Hippocampal formation (tissue), 2 donors: Measurements from ENCODE around the gene ATP6V0B.
A peak's percentile ranks its signal among the peaks of the same experiment; 100 is the strongest.

Source experiments
- DNase-seq, 2 donors: peaks; one replicate each; lab custom pipeline; 2025; lab: John Stamatoyannopoulos, UW

The ATP6V0B gene

DNA sequence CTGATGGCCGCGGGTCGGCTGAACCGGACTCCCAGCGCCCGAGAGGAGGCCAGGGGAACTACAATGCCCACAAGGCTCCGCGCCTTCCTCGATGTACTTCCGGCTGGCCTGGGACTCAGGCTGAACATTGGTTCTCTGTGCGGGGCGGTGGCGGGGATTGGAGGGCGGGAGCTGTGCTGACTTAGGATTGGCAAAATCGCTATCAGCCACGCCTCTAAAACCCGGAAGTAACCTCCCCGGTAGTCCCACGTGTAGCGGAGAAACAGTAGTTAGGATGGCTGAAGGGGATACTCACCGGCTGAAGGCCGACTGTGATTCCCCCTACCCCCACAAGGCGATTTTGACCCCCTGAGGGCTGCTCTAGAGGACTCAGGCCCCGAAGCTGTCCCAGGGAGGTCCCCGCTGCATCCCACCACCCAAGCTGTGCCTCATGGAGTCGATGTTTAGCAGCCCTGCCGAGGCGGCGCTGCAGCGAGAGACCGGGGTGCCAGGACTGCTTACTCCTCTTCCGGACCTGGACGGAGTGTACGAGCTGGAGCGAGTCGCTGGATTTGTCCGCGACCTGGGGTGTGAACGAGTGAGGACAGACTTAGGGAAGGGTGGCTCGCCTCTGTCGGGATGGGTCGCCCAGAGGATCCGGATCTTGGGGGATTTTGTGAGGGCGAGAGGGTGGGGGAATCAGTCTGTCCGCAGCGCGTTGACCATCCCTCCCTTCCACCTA lies 4.9 kb upstream of the ATP6V0B start, which contains the start of gene DPH2:
Gene DPH2 (plus strand): TSS at position 265 of the 721 bp plus-strand sequence. CDS start 166 bp downstream, at position 431.
- peak; percentile 96 to 98 for DNase-seq

DNA sequence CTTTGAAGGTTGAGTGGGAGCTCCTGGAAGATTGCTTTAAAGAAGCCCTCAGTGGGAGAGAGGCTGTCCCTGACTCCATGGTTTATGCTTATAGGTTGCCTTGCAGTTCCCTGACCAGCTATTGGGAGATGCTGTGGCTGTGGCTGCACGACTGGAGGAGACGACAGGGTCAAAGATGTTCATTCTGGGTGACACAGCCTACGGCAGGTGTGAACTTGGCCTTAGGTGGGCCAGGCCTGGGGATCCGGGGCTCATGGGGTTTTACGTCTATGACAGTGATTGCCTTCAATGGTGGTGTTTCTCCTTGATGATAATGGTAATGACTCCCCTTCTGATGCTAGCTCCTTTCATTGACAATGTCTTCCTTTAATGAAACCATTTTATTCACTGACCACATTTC lies 4.3 kb upstream of the ATP6V0B start:
- no peak for DNase-seq

DNA sequence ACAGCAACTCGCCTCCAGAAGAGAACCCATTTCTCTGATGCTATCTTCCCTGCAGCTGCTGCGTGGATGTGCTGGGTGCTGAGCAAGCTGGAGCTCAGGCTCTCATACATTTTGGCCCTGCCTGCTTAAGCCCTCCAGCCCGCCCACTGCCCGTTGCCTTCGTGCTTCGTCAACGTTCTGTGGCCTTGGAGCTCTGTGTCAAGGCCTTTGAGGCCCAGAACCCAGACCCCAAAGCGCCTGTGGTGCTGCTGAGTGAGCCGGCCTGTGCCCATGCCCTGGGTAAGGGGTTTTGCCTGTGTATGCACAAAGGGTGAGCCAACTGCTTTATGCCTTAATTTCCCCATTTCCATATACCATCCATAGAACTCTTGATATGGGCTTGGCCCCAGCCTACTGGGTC lies 3.8 kb upstream of the ATP6V0B start:
- DNase-seq: no peak

DNA sequence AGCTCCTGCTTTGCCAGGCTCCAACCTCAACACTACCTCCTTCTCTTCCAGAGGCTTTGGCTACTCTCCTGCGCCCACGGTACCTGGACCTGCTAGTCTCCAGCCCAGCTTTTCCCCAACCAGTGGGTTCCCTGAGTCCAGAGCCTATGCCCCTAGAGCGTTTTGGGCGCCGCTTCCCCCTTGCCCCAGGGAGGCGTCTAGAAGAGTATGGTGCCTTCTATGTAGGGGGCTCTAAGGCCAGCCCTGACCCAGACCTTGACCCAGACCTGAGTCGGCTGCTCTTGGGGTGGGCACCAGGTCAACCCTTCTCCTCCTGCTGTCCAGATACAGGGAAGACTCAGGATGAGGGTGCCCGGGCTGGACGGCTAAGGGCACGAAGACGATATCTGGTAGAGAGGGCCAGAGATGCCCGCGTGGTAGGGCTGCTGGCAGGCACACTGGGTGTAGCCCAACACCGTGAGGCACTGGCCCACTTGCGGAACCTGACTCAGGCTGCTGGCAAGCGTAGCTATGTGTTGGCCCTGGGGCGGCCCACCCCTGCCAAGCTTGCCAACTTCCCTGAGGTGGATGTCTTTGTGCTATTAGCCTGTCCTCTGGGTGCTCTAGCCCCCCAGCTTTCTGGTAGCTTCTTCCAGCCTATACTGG lies 3.3 kb upstream of the ATP6V0B start:
- DNase-seq: no peak

DNA sequence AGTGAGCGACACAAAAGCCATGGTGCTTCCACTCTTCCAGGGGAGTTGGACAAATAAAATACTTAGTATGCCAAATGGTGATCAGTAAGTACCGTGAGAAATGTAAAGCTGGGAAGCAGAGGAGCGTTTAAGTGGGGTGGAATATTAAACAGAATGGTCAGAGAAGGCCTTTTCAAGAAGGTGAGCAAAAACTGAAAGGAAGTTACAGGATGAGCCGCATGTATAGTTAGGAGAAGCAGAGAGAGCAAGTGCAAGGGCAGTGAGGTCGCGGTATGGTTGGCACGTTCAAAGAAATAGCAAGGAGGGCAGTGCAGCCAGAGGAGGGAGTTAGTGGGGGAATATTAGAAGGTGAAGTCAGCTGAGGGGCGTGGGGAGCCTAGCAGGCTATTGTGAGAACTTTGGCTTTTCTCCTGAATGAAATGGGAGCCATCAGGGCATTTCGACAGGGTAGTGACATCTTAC lies 748 bp upstream of the ATP6V0B start:
- no peak for DNase-seq

DNA sequence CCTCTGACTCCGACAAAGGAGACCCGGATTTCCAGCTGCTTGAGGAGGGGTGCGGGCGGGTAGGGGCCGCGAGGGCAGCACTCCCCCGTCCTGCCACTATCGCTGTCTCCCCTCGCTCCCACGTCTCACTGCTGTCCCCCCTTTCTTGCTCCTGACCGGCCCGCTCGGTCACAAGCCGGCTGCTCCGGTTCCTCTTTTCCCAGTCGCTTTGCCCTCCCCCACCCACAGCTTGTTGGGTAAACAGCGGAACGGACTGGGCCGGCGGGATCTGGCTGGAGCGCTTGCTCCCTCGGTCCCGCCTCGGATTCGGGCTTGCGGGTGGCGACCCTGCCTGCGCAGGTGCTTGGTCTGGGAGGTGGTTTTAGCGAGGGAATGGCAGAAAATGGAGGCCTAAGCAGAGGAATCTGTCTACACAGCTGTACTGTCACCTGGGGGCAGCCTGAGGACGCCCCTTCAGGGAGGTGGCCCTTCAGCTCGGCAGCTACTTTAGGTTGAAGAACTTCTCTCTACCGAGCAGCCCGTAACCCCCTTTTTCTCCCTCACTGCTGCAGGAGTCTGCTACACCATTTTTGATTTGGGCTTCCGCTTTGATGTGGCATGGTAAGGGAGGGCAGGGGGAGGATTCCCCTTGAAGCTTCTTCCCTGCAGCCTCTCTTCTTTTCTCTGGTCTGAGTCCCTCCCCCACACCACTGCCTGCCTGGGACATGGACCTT lies 645 bp downstream of the ATP6V0B start:
- peak in 1 of 2 donors; percentile 34 for DNase-seq

DNA sequence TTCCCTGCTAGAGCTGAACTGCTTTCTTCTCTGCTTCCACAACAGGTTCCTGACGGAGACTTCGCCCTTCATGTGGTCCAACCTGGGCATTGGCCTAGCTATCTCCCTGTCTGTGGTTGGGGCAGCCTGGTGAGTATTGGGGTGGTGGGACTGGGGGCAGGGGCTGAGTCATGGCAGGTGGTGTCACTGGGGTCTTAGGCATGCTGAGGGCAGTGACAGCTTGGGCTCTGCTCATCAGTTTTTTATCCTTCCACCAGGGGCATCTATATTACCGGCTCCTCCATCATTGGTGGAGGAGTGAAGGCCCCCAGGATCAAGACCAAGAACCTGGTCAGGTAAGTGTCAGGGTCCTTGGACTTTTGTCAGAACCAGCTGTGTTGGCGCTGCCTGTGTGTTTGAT lies 1.3 kb downstream of the ATP6V0B start:
- no peak for DNase-seq

DNA sequence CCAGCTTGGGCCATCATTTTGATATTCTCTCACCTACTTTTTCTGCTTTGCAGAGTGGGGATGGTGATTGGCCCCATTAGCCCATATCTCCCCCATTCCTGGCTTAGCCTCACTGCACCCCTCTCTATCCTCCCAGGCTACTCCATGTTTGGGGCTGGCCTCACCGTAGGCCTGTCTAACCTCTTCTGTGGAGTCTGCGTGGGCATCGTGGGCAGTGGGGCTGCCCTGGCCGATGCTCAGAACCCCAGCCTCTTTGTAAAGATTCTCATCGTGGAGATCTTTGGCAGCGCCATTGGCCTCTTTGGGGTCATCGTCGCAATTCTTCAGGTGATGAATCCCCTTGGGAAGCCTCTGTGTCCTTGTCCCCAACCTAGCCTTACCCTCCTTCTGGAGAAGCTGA lies 2.1 kb downstream of the ATP6V0B start:
- DNase-seq: no peak

DNA sequence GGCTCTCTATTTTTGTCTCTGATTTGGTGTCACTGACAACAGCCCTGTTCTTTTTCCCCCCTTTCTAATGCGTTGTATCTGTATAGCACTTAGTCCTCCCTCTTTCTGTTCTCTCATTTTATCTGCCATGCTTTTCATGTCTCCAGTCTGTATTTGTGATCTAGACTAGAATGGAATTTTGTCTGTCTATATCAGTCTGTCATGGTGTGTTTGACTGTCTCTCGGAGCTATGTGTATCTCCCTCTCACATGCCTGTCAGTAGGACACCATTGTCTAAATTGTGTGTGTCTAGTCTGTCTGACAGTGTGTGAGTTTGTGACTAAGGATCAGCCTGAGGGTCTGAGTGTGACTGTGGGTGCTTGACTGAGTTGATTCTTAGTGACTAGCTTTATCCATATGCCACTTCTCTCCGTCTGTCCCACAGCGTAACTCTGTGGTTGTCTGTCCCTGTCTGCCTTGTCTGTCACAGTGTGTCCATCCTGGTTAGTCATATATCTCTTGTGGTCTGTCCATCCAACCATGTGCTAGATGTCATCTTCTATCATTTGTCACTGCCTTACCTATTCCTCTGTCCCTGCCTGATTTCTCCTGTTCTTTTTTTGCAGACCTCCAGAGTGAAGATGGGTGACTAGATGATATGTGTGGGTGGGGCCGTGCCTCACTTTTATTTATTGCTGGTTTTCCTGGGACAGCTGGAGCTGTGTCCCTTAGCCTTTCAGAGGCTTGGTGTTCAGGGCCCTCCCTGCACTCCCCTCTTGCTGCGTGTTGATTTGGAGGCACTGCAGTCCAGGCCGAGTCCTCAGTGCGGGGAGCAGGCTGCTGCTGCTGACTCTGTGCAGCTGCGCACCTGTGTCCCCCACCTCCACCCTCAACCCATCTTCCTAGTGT lies 2.9 kb downstream of the ATP6V0B start:
- DNase-seq: no peak

DNA sequence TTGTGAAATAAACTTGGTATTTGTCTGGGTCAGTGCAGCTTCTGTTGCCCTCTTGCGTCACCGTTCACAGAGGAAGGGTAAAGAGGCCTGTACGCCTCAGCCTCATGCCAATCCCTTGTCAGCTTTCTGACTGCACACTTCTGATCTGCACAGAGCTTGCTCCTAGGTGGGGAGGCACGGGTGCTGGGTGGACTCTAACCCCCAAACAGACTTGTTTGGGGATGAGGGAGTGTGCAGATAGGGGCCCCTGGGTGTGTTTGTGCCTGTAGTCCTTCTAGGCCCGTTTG lies 3.4 kb downstream of the ATP6V0B start:
- no peak for DNase-seq

DNA sequence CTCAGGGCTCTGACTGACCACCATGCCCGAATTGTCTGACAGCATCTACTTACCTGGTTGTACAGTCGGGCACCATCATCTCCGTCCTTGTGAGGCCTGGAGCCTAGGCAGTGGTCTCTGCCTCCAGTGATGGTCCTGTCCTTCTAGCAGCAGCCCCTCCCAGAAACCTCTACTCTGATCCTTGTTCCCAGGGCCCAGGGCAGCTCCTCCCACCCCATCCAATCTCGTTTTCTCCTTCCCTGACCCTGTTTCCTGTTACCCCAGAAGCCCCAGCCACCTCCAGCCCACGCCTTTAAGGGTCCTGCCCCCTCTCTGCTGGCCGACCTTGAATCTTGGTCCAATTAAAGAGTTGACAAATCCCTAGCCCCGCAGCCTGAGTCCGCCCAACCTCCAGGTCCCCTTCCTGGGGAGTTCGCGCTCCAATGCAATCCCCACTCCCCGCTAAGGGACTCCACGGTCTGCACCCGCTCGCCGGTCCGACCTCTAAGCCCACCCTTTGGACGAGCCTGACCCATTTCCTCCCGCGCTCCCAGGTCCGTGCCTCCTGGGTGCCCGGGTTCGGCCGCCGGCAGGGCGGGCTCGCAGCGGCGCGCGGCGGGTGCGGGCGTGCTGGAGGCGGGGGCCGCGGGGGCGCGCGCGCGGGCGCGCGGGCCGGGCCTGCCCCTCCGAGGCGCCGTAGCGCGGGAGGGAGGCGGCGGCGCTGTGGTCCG lies 3.9 kb downstream of the ATP6V0B start, which contains the start of gene B4GALT2:
Gene B4GALT2 (plus strand): TSS at position 660 of the 710 bp plus-strand sequence. CDS start 1,951 bp downstream, outside the sequence.
- DNase-seq: peak in 1 of 2 donors; percentile 26

DNA sequence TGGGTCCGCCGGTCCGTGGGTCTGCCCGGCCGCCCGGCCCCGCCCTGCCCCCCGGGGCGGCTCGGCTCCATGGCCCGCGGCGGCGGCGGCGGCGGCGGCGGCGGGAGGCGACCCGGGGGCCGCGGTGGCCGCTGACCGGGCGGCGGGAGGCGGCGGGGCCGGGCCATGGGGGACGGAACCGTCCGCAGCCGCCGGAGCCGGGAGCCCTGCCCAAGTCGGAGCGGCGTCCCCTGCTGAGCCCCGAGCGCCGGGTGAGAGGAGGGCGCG lies 4.4 kb downstream of the ATP6V0B start:
- DNase-seq: no peak

DNA sequence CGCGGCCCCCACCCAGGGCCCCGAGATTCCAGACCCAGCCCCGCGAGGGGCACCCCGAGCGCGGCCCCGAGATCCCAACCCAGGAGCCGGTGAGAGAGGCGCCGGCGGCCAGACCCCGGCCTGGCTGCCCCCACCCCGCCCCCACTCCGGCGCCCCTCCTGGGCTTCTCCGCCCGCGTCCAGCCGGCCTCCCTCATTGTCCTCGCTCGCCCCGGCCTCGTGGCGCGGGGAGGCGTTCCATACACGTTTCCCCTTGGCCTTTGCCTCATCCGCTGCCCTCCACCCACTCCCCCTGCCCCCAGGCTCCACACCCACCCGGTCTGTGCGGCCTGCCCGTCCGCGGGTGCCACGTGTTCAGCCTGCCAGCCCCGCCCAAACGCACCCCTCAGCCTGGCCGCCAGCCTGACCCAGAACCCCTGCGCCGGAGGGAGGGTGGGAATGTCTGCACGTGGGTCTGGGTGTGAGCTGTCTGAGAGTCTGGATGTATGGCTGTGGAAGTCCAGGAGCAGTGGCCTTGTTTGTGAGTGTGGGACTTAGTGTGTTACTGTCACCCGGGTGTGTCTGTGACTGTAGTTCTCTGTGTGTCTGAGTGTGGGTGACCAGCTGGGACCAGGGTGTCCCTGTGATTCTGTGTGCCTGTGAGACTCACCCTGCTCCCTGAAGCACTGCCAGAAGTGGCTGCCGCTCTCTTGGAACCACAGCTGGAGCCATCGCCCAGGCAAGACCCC lies 4.9 kb downstream of the ATP6V0B start:
- peak in 1 of 2 donors; percentile 15 for DNase-seq

DNA sequence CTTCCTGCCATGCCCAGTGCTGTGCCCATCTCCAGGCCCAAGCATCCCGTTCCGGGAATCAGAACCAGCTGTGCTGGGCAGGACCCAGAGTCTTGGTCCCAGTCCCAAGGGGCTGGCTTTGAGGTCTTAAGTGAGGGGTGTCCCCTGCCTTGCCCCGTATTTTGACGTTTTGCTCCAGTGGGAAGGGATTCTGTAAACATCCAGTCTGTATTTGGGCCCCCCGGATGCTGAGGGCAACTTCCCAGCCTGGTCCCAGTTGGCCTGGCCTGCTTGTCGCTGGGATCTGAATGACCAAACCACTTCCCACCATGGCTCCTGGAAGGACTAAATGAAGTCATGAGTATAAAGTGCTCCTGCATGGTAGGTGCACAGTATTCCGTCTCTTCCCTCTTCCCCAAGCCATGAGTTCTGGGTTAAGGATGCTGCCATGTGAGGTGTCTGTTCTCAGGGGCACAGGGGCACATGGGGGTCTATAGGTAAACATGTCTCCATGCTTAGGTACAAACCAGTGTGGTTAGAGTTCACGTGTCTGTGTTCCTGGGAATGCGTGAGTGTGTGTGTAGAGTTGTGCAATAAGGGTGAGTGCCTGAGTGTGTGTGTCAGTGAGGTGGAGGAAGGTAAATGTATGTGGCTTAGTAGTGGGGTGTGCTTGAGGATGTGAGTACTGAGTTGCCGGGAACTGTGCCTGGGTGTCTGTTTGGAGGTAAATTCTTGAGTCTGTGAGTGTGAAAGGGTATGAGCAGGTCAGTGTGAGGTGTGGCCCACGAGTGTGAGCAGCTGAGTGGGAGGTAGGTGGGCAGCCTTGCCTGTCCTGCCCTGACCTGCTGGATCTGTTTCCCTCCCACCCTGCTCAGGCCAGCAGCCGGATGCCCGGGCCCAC lies 5.7 kb downstream of the ATP6V0B start:
- no peak for DNase-seq

DNA sequence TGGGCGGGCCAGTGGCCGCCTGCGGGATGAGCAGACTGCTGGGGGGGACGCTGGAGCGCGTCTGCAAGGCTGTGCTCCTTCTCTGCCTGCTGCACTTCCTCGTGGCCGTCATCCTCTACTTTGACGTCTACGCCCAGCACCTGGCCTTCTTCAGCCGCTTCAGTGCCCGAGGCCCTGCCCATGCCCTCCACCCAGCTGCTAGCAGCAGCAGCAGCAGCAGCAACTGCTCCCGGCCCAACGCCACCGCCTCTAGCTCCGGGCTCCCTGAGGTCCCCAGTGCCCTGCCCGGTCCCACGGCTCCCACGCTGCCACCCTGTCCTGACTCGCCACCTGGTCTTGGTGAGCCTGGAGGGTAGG lies 6.4 kb downstream of the ATP6V0B start:
- DNase-seq: no peak

DNA sequence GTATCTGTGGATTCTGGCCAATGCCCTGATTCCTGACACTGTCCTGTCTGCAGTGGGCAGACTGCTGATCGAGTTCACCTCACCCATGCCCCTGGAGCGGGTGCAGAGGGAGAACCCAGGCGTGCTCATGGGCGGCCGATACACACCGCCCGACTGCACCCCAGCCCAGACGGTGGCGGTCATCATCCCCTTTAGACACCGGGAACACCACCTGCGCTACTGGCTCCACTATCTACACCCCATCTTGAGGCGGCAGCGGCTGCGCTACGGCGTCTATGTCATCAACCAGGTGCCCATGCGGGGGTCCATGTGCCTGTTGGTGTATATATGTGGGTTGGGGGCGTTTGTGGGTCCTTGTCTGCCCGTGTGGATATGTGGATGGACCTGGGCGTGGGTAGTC lies 6.9 kb downstream of the ATP6V0B start:
- no peak for DNase-seq

DNA sequence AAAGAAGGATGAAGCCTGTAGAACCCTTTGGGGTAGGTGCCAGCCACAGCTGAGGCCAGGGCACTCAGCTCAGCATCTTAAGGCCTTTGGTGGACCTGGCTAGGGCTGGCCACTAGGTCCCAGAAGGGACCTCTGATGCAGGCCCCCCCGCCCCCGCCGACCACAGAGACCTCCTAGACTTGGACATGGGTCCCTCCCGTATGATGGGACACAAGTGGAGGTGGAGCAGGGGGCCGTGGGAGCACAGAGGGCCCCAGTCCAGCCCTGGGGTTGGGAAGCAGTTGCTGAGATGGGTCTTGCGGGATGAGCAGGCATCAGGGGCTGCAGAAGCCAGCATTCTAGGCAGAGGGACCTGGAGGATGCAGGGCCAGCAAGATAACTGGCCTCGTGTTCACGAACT lies 7.5 kb downstream of the ATP6V0B start:
- no peak for DNase-seq

DNA sequence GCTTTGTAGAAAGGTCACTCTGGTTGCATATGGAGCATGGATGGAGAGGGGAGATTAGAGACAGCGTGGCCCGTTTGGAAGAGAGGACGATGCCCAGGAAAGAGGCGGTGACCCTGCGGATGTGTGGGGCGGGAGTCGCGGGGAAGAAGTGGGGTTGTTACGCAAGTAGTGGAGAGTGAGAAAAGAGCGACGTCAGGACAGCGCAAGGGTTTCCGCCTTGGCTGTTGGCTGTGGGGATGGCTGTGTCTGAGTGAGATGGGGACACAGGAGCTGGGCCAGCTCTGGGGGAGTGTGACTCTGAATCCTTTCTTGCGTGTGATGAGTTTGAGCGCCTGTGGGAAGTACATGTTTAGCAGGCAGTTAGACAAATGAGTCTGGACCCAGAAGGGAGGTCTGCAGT lies 8.0 kb downstream of the ATP6V0B start:
- DNase-seq: no peak

DNA sequence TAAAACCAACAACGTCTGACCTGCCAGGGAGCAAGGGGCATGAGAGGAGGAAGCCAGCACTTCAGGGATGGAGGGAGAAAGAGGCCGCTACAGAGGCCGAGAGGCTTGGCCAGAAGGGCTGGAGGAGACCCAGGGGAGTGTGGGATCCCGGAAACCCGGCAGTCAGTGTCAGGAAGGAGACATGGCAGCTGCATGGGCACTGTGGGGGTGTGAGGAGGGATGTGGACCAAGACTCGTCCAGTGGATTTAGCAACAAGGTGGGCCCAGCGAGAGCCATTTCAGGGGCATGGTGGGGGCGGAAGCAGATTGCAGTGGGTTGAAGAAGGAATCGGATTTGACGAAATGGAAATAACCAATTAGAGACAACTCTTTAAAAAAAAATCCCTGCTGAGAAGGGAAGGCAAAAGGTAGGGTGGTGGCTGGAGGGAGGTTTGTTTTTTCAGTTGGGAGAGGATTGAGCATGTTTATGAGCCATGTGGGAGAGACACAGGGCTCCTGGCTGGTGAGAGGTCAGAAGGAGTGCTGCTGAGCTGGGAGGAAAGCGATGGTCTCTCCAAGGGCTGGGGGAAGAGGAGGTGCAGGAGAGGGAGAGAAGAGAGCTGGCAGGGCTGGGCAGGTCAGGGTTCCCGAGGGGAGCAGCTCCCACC lies 8.6 kb downstream of the ATP6V0B start:
- no peak for DNase-seq
